Measurements from ENCODE around the gene TMEM219.

The TMEM219 gene

GRCh38 chr16:30006659-30007377 lies 44.9 kb downstream of the TMEM219 start:
- no peak for TF ChIP-seq EZH2phosphoT487 (conservative IDR thresholded peaks at IDR 0.05; ENCODE audit: low read length)
- TF ChIP-seq, protein P1, sequence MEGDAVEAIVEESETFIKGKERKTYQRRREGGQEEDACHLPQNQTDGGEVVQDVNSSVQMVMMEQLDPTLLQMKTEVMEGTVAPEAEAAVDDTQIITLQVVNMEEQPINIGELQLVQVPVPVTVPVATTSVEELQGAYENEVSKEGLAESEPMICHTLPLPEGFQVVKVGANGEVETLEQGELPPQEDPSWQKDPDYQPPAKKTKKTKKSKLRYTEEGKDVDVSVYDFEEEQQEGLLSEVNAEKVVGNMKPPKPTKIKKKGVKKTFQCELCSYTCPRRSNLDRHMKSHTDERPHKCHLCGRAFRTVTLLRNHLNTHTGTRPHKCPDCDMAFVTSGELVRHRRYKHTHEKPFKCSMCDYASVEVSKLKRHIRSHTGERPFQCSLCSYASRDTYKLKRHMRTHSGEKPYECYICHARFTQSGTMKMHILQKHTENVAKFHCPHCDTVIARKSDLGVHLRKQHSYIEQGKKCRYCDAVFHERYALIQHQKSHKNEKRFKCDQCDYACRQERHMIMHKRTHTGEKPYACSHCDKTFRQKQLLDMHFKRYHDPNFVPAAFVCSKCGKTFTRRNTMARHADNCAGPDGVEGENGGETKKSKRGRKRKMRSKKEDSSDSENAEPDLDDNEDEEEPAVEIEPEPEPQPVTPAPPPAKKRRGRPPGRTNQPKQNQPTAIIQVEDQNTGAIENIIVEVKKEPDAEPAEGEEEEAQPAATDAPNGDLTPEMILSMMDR (IDR thresholded peaks at IDR 0.05; ENCODE audit: insufficient read depth, low read length, poor library complexity, severe bottlenecking), result no peak
- Histone ChIP-seq H2AFZ (ENCODE audit: low read depth, low read length, severe bottlenecking) (no peak overlapping the region), H3K36me3 (ENCODE audit: low read length) (no peaks in the 10 kb centered on the region), H3K79me2 (ENCODE audit: insufficient read depth, low read length) (no peaks in the 10 kb centered on the region), H3K9me2 (replicated peaks; ENCODE audit: insufficient read depth, low read length) (no peaks in the 10 kb centered on the region), H3K9ac (ENCODE audit: low read length) (no peak overlapping the region), H4K20me1 (ENCODE audit: low read depth, low read length) (no peaks in the 10 kb centered on the region), H3K27ac (ENCODE audit: low read depth, low read length) (no peak overlapping the region), H3K4me2 (ENCODE audit: low read depth, low read length, poor library complexity, severe bottlenecking) (no peak overlapping the region), H3K27me3 (ENCODE audit: low read length) (no peaks in the 10 kb centered on the region), H3K4me3 (ENCODE audit: insufficient read depth, low read length, poor library complexity, severe bottlenecking) (no peak overlapping the region), H3F3A (ENCODE audit: insufficient read depth) (no peaks in the 10 kb centered on the region), H3K9me3 (ENCODE audit: insufficient read depth, low read length) (no peaks in the 10 kb centered on the region)

- H3K4me2 ChIP-seq (ENCODE audit: low read depth, low read length, poor library complexity, severe bottlenecking), result no peak overlapping the region
- no peak overlapping the region for H3K9ac ChIP-seq (ENCODE audit: low read length)
- H3F3A ChIP-seq (ENCODE audit: insufficient read depth), result no peaks in the 10 kb centered on the region
- H4K20me1 ChIP-seq (ENCODE audit: low read depth, low read length), result no peaks in the 10 kb centered on the region
- TF ChIP-seq, protein P1 (IDR thresholded peaks at IDR 0.05; ENCODE audit: insufficient read depth, low read length, poor library complexity, severe bottlenecking), result no peak
- TF ChIP-seq EZH2phosphoT487 (conservative IDR thresholded peaks at IDR 0.05; ENCODE audit: low read length), result no peak
- H3K27me3 ChIP-seq (ENCODE audit: low read length), result no peaks in the 10 kb centered on the region
- no peak overlapping the region for H2AFZ ChIP-seq (ENCODE audit: low read depth, low read length, severe bottlenecking)
- no peaks in the 10 kb centered on the region for H3K36me3 ChIP-seq (ENCODE audit: low read length)
- H3K79me2 ChIP-seq (ENCODE audit: insufficient read depth, low read length), result no peaks in the 10 kb centered on the region
- H3K4me3 ChIP-seq (ENCODE audit: insufficient read depth, low read length, poor library complexity, severe bottlenecking), result no peak overlapping the region
- no peak overlapping the region for H3K27ac ChIP-seq (ENCODE audit: low read depth, low read length)
- H3K9me3 ChIP-seq (ENCODE audit: insufficient read depth, low read length), result no peaks in the 10 kb centered on the region
- H3K9me2 ChIP-seq (replicated peaks; ENCODE audit: insufficient read depth, low read length), result no peaks in the 10 kb centered on the region
Measured at GRCh38 chr16:30007378-30007895, 45.6 kb downstream of the TMEM219 start.

- H3K9me3 ChIP-seq (ENCODE audit: insufficient read depth, low read length), result no peaks in the 10 kb centered on the region
- no peaks in the 10 kb centered on the region for H3K9me2 ChIP-seq (replicated peaks; ENCODE audit: insufficient read depth, low read length)
- TF ChIP-seq, protein P1 (IDR thresholded peaks at IDR 0.05; ENCODE audit: insufficient read depth, low read length, poor library complexity, severe bottlenecking), result no peak
- no peak for TF ChIP-seq EZH2phosphoT487 (conservative IDR thresholded peaks at IDR 0.05; ENCODE audit: low read length)
- H3K4me3 ChIP-seq (ENCODE audit: insufficient read depth, low read length, poor library complexity, severe bottlenecking), result no peak overlapping the region
- no peaks in the 10 kb centered on the region for H3K27me3 ChIP-seq (ENCODE audit: low read length)
- no peaks in the 10 kb centered on the region for H3K36me3 ChIP-seq (ENCODE audit: low read length)
- no peaks in the 10 kb centered on the region for H4K20me1 ChIP-seq (ENCODE audit: low read depth, low read length)
- no peak overlapping the region for H3K27ac ChIP-seq (ENCODE audit: low read depth, low read length)
- no peak overlapping the region for H2AFZ ChIP-seq (ENCODE audit: low read depth, low read length, severe bottlenecking)
- H3K9ac ChIP-seq (ENCODE audit: low read length), result no peak overlapping the region
- no peak overlapping the region for H3K4me2 ChIP-seq (ENCODE audit: low read depth, low read length, poor library complexity, severe bottlenecking)
- no peaks in the 10 kb centered on the region for H3K79me2 ChIP-seq (ENCODE audit: insufficient read depth, low read length)
- no peaks in the 10 kb centered on the region for H3F3A ChIP-seq (ENCODE audit: insufficient read depth)
Measured at GRCh38 chr16:30009085-30009862, 47.4 kb downstream of the TMEM219 start.
